NB4 (cell line): ENCODE measurements around the gene LRRC63.
A peak's percentile ranks its signal among the peaks of the same experiment; 100 is the strongest.

Experiments
- DNase-seq: peaks from one replicate; pipeline ENCODE4 v3.0.0; 2010; ENCODE audit warnings: low read depth
- H3K4me3 ChIP-seq: one replicate; pipeline ENCODE4 v1.5.1; 2011; ENCODE audit warnings: mild to moderate bottlenecking, low read depth, low read length, moderate library complexity
- CTCF ChIP-seq: IDR thresholded peaks from one replicate; pipeline ENCODE4 v1.5.1; 2012; ENCODE audit warnings: low read depth, low read length
- MAX ChIP-seq: IDR thresholded peaks from 2 replicates; pipeline ENCODE4 v1.6.1; 2011; ENCODE audit warnings: low read depth, low read length
- MYC ChIP-seq: IDR thresholded peaks from 2 replicates; pipeline ENCODE4 v1.6.1; 2011; ENCODE audit warnings: low read depth, low read length
- POLR2A ChIP-seq: IDR thresholded peaks from 2 replicates; pipeline ENCODE4 v1.6.1; 2011; ENCODE audit warnings: mild to moderate bottlenecking; ENCODE audit not compliant: insufficient read length; ENCODE audit errors: extremely low read depth

LRRC63 gene

GRCh38 chr13:46293436-46293835, 81.7 kb downstream of the LRRC63 start:
- no peak overlapping the region for H3K4me3 ChIP-seq
- no peak for DNase-seq
- TF ChIP-seq MAX (no peak), CTCF (no peak), POLR2A (no peak), MYC (no peak)

- peak overlapping the region; percentile 37 for H3K4me3 ChIP-seq
- TF ChIP-seq POLR2A (peak; percentile 35), CTCF (no peak), MAX (peak; percentile 99), MYC (peak; percentile 81)
- DNase-seq = peak; percentile 98
These were observed 83.9 kb downstream of the LRRC63 start for GRCh38 chr13:46295491-46296114.

GRCh38 chr13:46296115-46296822, 84.5 kb downstream of the LRRC63 start:
- peak; percentile 48; the same call in 1 of the 2 replicates for TF ChIP-seq MAX
- TF ChIP-seq MYC = no peak; the same call in 1 of the 2 replicates
- peak overlapping the region; percentile 37 for H3K4me3 ChIP-seq
- peak; percentile 89 for DNase-seq

- TF ChIP-seq POLR2A = no peak
- no peak for TF ChIP-seq MYC
- TF ChIP-seq CTCF = no peak
- no peak for TF ChIP-seq MAX
- peak; percentile 64 for DNase-seq
- peak overlapping the region; percentile 37 for H3K4me3 ChIP-seq
These were observed 85.2 kb downstream of the LRRC63 start for GRCh38 chr13:46296921-46297320.

GRCh38 chr13:46297361-46297811, 85.7 kb downstream of the LRRC63 start:
- no peak overlapping the region for H3K4me3 ChIP-seq
- TF ChIP-seq MYC = no peak
- TF ChIP-seq CTCF = no peak
- TF ChIP-seq MAX = no peak
- no peak for TF ChIP-seq POLR2A
- DNase-seq = no peak
